IMR-90 (cell line): Measurements from ENCODE around the gene CAMKMT. TPM values are rescaled to one million over a fixed set of nuclear protein-coding genes. Genes with fewer than 3 reads are reported as not detected.

Experiments
- ATAC-seq: fragments of 200-7000 bp; cut with Tn5 transposase; 2 replicates; pipeline ENCODE4 v1.9.1; 2020; ENCODE audit warnings: low read depth, mild to moderate bottlenecking, moderate library complexity
- BruUV-seq: library from RNA; stranded (reverse); fragments of 400-500 nt; replicated peaks from 2 replicates; lab custom pipeline; 2021; lab: Mats Ljungman, UMichigan
- CTCF ChIA-PET: fragments of 300-600 bp; formaldehyde crosslinking; extraction: SDS; loops from one replicate; lab custom pipeline; 2021; ENCODE audit warnings: antibody characterized with exemption; lab: Yijun Ruan, JAX
- POLR2A ChIA-PET: fragments of 300-600 bp; sonication (Branson Sonifier 250); formaldehyde crosslinking; loops from one replicate; lab custom pipeline; 2022; ENCODE audit warnings: antibody characterized with exemption; ENCODE audit not compliant: unreplicated experiment; lab: Charles Lee
- DNase-seq: peaks from one replicate; pipeline ENCODE4 v3.0.0; 2013
- H2AFZ ChIP-seq: replicated peaks from 2 replicates; pipeline ENCODE3; 2013; ENCODE audit warnings: low read length, mild to moderate bottlenecking; ENCODE audit not compliant: poor library complexity
- H2AK5ac ChIP-seq: 2 replicates; pipeline ENCODE4 v1.6.1; 2013; ENCODE audit warnings: low read depth, low read length, inconsistent platforms
- H2AK9ac ChIP-seq: replicated peaks from 2 replicates; pipeline ENCODE3; 2013; ENCODE audit warnings: mild to moderate bottlenecking, low read depth, low read length, moderate library complexity; ENCODE audit not compliant: poor library complexity
- H2BK120ac ChIP-seq: 2 replicates; pipeline ENCODE4 v1.6.1; 2013; ENCODE audit warnings: low read depth, low read length, inconsistent platforms
- H2BK15ac ChIP-seq: 3 replicates; pipeline ENCODE4 v1.6.1; 2013; ENCODE audit warnings: low read depth, low read length, inconsistent platforms
- H2BK20ac ChIP-seq: 2 replicates; pipeline ENCODE4 v1.6.1; 2013; ENCODE audit warnings: low read depth, mild to moderate bottlenecking, inconsistent platforms, low read length, moderate library complexity
- H2BK5ac ChIP-seq: 2 replicates; pipeline ENCODE4 v1.6.1; 2013; ENCODE audit warnings: mild to moderate bottlenecking, low read depth, low read length, inconsistent platforms; ENCODE audit not compliant: poor library complexity, severe bottlenecking
- H3K14ac ChIP-seq: replicated peaks from 2 replicates; pipeline ENCODE4 v1.6.1; 2013; ENCODE audit warnings: low read depth, low read length, inconsistent platforms
- H3K18ac ChIP-seq: 2 replicates; pipeline ENCODE4 v1.6.1; 2013; ENCODE audit warnings: low read depth, low read length, control low read depth
- H3K23ac ChIP-seq: 2 replicates; pipeline ENCODE4 v1.6.1; 2013; ENCODE audit warnings: low read depth, low read length, inconsistent platforms
- H3K27ac ChIP-seq: 2 replicates; pipeline ENCODE4 v1.5.1; 2013; ENCODE audit warnings: mild to moderate bottlenecking, control low read depth, low read length; ENCODE audit not compliant: insufficient read depth
- H3K27me3 ChIP-seq: 2 replicates; pipeline ENCODE4 v1.6.1; 2013; ENCODE audit warnings: low read length; ENCODE audit not compliant: control insufficient read depth, insufficient read depth
- H3K36me3 ChIP-seq: 2 replicates; pipeline ENCODE4 v1.6.1; 2013; ENCODE audit warnings: low read length, mixed read lengths; ENCODE audit not compliant: control insufficient read depth, insufficient read depth
- H3K4ac ChIP-seq: 2 replicates; pipeline ENCODE4 v1.6.1; 2013; ENCODE audit warnings: low read depth, low read length, inconsistent platforms
- H3K4me1 ChIP-seq: 2 replicates; pipeline ENCODE4 v1.6.1; 2013; ENCODE audit warnings: low read length, mixed read lengths; ENCODE audit not compliant: control insufficient read depth, insufficient read depth
- H3K4me2 ChIP-seq: 2 replicates; pipeline ENCODE4 v1.6.1; 2013; ENCODE audit warnings: low read depth, mild to moderate bottlenecking, control low read depth, low read length, moderate library complexity
- H3K4me3 ChIP-seq: 2 replicates; pipeline ENCODE4 v1.5.1; 2013; ENCODE audit warnings: low read depth, mild to moderate bottlenecking, control low read depth, low read length, moderate library complexity; ENCODE audit not compliant: insufficient read depth
- H3K56ac ChIP-seq: 2 replicates; pipeline ENCODE4 v1.6.1; 2013; ENCODE audit warnings: low read length, inconsistent platforms; ENCODE audit not compliant: insufficient read depth; ENCODE audit errors: extremely low read depth
- H3K79me1 ChIP-seq, 2 experiments: 2 replicates each; pipeline ENCODE4 v1.6.1; 2013; ENCODE audit warnings: low read length in 2 of 2, inconsistent platforms in 1 of 2, low read depth in 1 of 2
- H3K9ac ChIP-seq: 2 replicates; pipeline ENCODE4 v1.6.1; 2013; ENCODE audit warnings: low read depth, low read length, control low read depth
- H3K9me1 ChIP-seq: 2 replicates; pipeline ENCODE4 v1.6.1; 2013; ENCODE audit warnings: low read length, inconsistent platforms; ENCODE audit not compliant: insufficient read depth
- H3K9me3 ChIP-seq: 2 replicates; pipeline ENCODE4 v1.6.1; 2013; ENCODE audit warnings: low read length; ENCODE audit not compliant: control insufficient read depth, insufficient read depth
- H4K20me1 ChIP-seq: 2 replicates; pipeline ENCODE4 v1.6.1; 2013; ENCODE audit warnings: low read length, inconsistent platforms; ENCODE audit not compliant: insufficient read depth
- H4K5ac ChIP-seq: 2 replicates; pipeline ENCODE4 v1.6.1; 2013; ENCODE audit warnings: mild to moderate bottlenecking, low read depth, low read length, control low read depth
- H4K8ac ChIP-seq, 2 experiments: 2 replicates each; pipeline ENCODE4 v1.6.1; 2013; ENCODE audit warnings: low read depth in 2 of 2, low read length in 2 of 2, control low read depth in 1 of 2, inconsistent platforms in 1 of 2
- H4K91ac ChIP-seq: 2 replicates; pipeline ENCODE4 v1.6.1; 2013; ENCODE audit warnings: low read depth, low read length, inconsistent platforms; ENCODE audit not compliant: insufficient read depth
- CEBPB ChIP-seq: IDR thresholded peaks from 2 replicates; pipeline ENCODE4 v1.6.1; 2012; ENCODE audit warnings: low read depth, low read length, improper control_type of control experiment
- CTCF ChIP-seq: conservative IDR thresholded peaks from 2 replicates; pipeline ENCODE4 v1.5.1; 2012; ENCODE audit warnings: mild to moderate bottlenecking, low read depth, low read length, improper control_type of control experiment
- MAFK ChIP-seq: IDR thresholded peaks from 2 replicates; pipeline ENCODE4 v1.6.1; 2012; ENCODE audit warnings: low read depth, low read length, improper control_type of control experiment
- MAZ ChIP-seq: IDR thresholded peaks from 2 replicates; pipeline ENCODE4 v1.6.1; 2012; ENCODE audit warnings: low read depth, mild to moderate bottlenecking, low read length, improper control_type of control experiment, moderate library complexity, borderline replicate concordance
- RAD21 ChIP-seq: IDR thresholded peaks from 2 replicates; pipeline ENCODE4 v1.6.1; 2012; ENCODE audit warnings: low read length, improper control_type of control experiment
- RCOR1 ChIP-seq: IDR thresholded peaks from 2 replicates; pipeline ENCODE4 v1.6.1; 2012; ENCODE audit warnings: mild to moderate bottlenecking, low read length, improper control_type of control experiment; ENCODE audit not compliant: insufficient replicate concordance
- RFX5 ChIP-seq: IDR thresholded peaks from 2 replicates; pipeline ENCODE4 v1.8.0; 2012; ENCODE audit warnings: low read depth, mild to moderate bottlenecking, low read length, moderate library complexity
- SMC3 ChIP-seq: fragments of 150-350 bp; IDR thresholded peaks from 2 replicates; pipeline ENCODE4 v1.6.1; 2016; ENCODE audit warnings: low read depth, mild to moderate bottlenecking, antibody characterized with exemption, low read length, moderate library complexity
- WGBS, 2 experiments: methylation state at CpG; one replicate each; pipeline versions ENCODE4 v1.1.5 to v1.1.7; 2013; ENCODE audit warnings: missing lambda C conversion rate in 2 of 2; ENCODE audit not compliant: insufficient read length in 1 of 2; ENCODE audit errors: extremely low coverage in 2 of 2; 5-methylcytosine and 5-hydroxymethylcytosine counted together
- dilution Hi-C: fragments of 300-500 bp; cut with HindIII; formaldehyde crosslinking; loops from one replicate; pipeline ENCODE4 v1.14.3; 2018; ENCODE audit warnings: low sequenced_read_pairs; ENCODE audit not compliant: unreplicated experiment
- in situ Hi-C: fragments of 300-500 bp; cut with MboI; formaldehyde crosslinking; loops from 3 replicates; pipeline ENCODE4 v1.14.3; 2019; ENCODE audit warnings: low sequenced_read_pairs, inconsistent platforms, mixed read lengths
- intact Hi-C: fragments of 100-400 bp; cut with micrococcal nuclease; formaldehyde crosslinking; loops from 2 replicates; pipeline ENCODE4 v1.10.0; 2022
- polyA plus RNA-seq, 3 experiments: library from polyadenylated mRNA; depleted of rRNA; stranded (reverse); fragments of >200 nt; gene quantifications; 2 replicates each; pipeline ENCODE4 v1.2.3, GENCODE V29; 2012; ENCODE audit warnings: low replicate concordance in 1 of 3
- total RNA-seq: library from RNA; depleted of rRNA; stranded (reverse); fragments of >200 nt; gene quantifications from 2 replicates; pipeline ENCODE4 v1.2.3, GENCODE V29; 2012

CAMKMT gene
- total and polyA plus RNA-seq, 2 of the 4 experiments (the other 2 are of a cell fraction): 4.4 to 6.8 TPM

- Histone ChIP-seq H3K9me1 (peaks cover 9% of the 10 kb centered on the region), H3K4ac (no peak overlapping the region), H4K5ac (no peak overlapping the region), H2AK9ac (no peak overlapping the region), H2AFZ (no peak overlapping the region), H3K18ac (no peak overlapping the region), H3K23ac (no peak overlapping the region), H3K9me3 (no peaks in the 10 kb centered on the region), H2BK5ac (no peak overlapping the region), H3K36me3 (no peaks in the 10 kb centered on the region; the same call in 1 of the 2 replicates), H3K4me3 (no peak overlapping the region), H3K4me1 (peaks cover 7% of the 10 kb centered on the region), H3K14ac (no peak overlapping the region), H3K4me2 (no peak overlapping the region), H3K27ac (no peak overlapping the region), H3K56ac (no peak overlapping the region), H2BK120ac (no peak overlapping the region), H3K27me3 (no peaks in the 10 kb centered on the region), H3K79me1 (peaks cover 22 to 39% of the 10 kb centered on the region in 2 experiments), H4K20me1 (peaks cover 5% of the 10 kb centered on the region; the same call in 1 of the 2 replicates), H4K91ac (no peak overlapping the region), H4K8ac (no peak overlapping the region), H3K9ac (no peak overlapping the region), H2AK5ac (no peak overlapping the region), H2BK15ac (no peak overlapping the region), H2BK20ac (no peak overlapping the region)
- TF ChIP-seq RFX5 (no peak), CTCF (no peak), SMC3 (no peak), MAZ (no peak), MAFK (no peak), CEBPB (no peak), RCOR1 (no peak), RAD21 (no peak)
- no TSS peak for BruUV-seq
- in situ Hi-C loops: no loop called here
- ATAC-seq (no peak), DNase-seq (no peak)
- ChIA-PET POLR2A (no interaction called here), CTCF (no interaction called here)
- dilution Hi-C loops: no loop called here
- intact Hi-C loops: no loop called here
- WGBS, 2 experiments: no CpG with 5 or more reads among the region's 6 CpGs
Observed at GRCh38 chr2:44354761-44355160, 7.0 kb upstream of the CAMKMT start.
